ENCODE results near the gene NUDT8. TPM values are rescaled to one million over a fixed set of nuclear protein-coding genes. Genes with fewer than 3 reads are reported as not detected.

Gene NUDT8
- total RNA-seq, 1 experiment from 2014 or later: 18.1 TPM

GRCh38 chr11:67635231-67635521, 5.4 kb upstream of the NUDT8 start:
- intact Hi-C loops (cut with micrococcal nuclease; ENCODE audit: unreplicated experiment): no loop called here
- Histone ChIP-seq H3K4me1 (peaks cover 13% of the 10 kb centered on the region), H3K27me3 (replicated peaks; ENCODE audit: control insufficient read depth, insufficient read depth, low read length) (no peaks in the 10 kb centered on the region), H3K9me3 (no peaks in the 10 kb centered on the region), H3K4me3 (ENCODE audit: low read depth, low read length) (no peak overlapping the region), H3K36me3 (ENCODE audit: control insufficient read depth, insufficient read depth, low read length) (no peaks in the 10 kb centered on the region)
- no peak for TF ChIP-seq CTCF (IDR thresholded peaks at IDR 0.05; ENCODE audit: insufficient read depth in 1 of 2, low read depth in 1 of 2, low read length in 1 of 2, severe bottlenecking in 1 of 2, unreplicated experiment in 1 of 2)
- no peak for DNase-seq
- H3K4me3 Mint-ChIP-seq (ENCODE audit: unreplicated experiment): no peak overlapping the region
- ChIA-PET CTCF (no interaction called here), POLR2A (no interaction called here)
- H3K27ac Mint-ChIP-seq (ENCODE audit: unreplicated experiment): no peak overlapping the region
- H3K36me3 Mint-ChIP-seq (ENCODE audit: insufficient read depth, unreplicated experiment): peaks cover 14% of the 10 kb centered on the region
- no peaks in the 10 kb centered on the region for H3K27me3 Mint-ChIP-seq (ENCODE audit: insufficient read depth, unreplicated experiment)
- peaks cover 7% of the 10 kb centered on the region for H3K4me1 Mint-ChIP-seq (ENCODE audit: low read depth, unreplicated experiment)
- H3K9me3 Mint-ChIP-seq (ENCODE audit: unreplicated experiment): no peaks in the 10 kb centered on the region
- BruUV-seq (replicated peaks): no TSS peak

GRCh38 chr11:67634366-67635230, 4.9 kb upstream of the NUDT8 start:
- H3K4me3 ChIP-seq (ENCODE audit: low read depth, low read length): no peak overlapping the region
- H3K27ac Mint-ChIP-seq (ENCODE audit: unreplicated experiment): no peak overlapping the region
- peaks cover 14% of the 10 kb centered on the region for H3K36me3 Mint-ChIP-seq (ENCODE audit: insufficient read depth, unreplicated experiment)
- peaks cover 7% of the 10 kb centered on the region for H3K4me1 Mint-ChIP-seq (ENCODE audit: low read depth, unreplicated experiment)
- H3K9me3 Mint-ChIP-seq (ENCODE audit: unreplicated experiment): no peaks in the 10 kb centered on the region
- CTCF ChIA-PET: interaction anchor here (1.0 kb wide), 1 partner anchor 17 kb away, joined by 5 read pairs; no protein-coding TSS in a partner anchor
- intact Hi-C loops (cut with micrococcal nuclease; ENCODE audit: unreplicated experiment): no loop called here
- H3K4me1 ChIP-seq: peaks cover 11% of the 10 kb centered on the region
- POLR2A ChIA-PET: no interaction called here
- H3K27me3 Mint-ChIP-seq (ENCODE audit: insufficient read depth, unreplicated experiment): no peaks in the 10 kb centered on the region
- H3K4me3 Mint-ChIP-seq (ENCODE audit: unreplicated experiment): no peak overlapping the region
- TF ChIP-seq CTCF (IDR thresholded peaks at IDR 0.05; ENCODE audit: insufficient read depth in 1 of 2, low read depth in 1 of 2, low read length in 1 of 2, severe bottlenecking in 1 of 2, unreplicated experiment in 1 of 2): no peak
- DNase-seq: peak in 1 of 2 experiments; percentile 42
- H3K36me3 ChIP-seq (ENCODE audit: control insufficient read depth, insufficient read depth, low read length): no peaks in the 10 kb centered on the region
- BruUV-seq (replicated peaks): no TSS peak
- H3K27me3 ChIP-seq (replicated peaks; ENCODE audit: control insufficient read depth, insufficient read depth, low read length): no peaks in the 10 kb centered on the region
- no peaks in the 10 kb centered on the region for H3K9me3 ChIP-seq

- Histone ChIP-seq H3K4me1 (peaks cover 11% of the 10 kb centered on the region), H3K9me3 (no peaks in the 10 kb centered on the region), H3K4me3 (ENCODE audit: low read depth, low read length) (no peak overlapping the region), H3K36me3 (ENCODE audit: control insufficient read depth, insufficient read depth, low read length) (no peaks in the 10 kb centered on the region), H3K27me3 (replicated peaks; ENCODE audit: control insufficient read depth, insufficient read depth, low read length) (no peaks in the 10 kb centered on the region)
- DNase-seq: peak in 1 of 2 experiments; percentile 39
- POLR2A ChIA-PET: no interaction called here
- no peak overlapping the region for H3K4me3 Mint-ChIP-seq (ENCODE audit: unreplicated experiment)
- H3K27ac Mint-ChIP-seq (ENCODE audit: unreplicated experiment): no peak overlapping the region
- CTCF ChIA-PET: interaction anchor here (1.0 kb wide), 1 partner anchor 17 kb away, joined by 5 read pairs; no protein-coding TSS in a partner anchor
- H3K27me3 Mint-ChIP-seq (ENCODE audit: insufficient read depth, unreplicated experiment): no peaks in the 10 kb centered on the region
- H3K4me1 Mint-ChIP-seq (ENCODE audit: low read depth, unreplicated experiment): peaks cover 7% of the 10 kb centered on the region
- intact Hi-C loops (cut with micrococcal nuclease; ENCODE audit: unreplicated experiment): no loop called here
- BruUV-seq (replicated peaks): no TSS peak
- no peak for TF ChIP-seq CTCF (IDR thresholded peaks at IDR 0.05; ENCODE audit: insufficient read depth in 1 of 2, low read depth in 1 of 2, low read length in 1 of 2, severe bottlenecking in 1 of 2, unreplicated experiment in 1 of 2)
- H3K36me3 Mint-ChIP-seq (ENCODE audit: insufficient read depth, unreplicated experiment): peaks cover 19% of the 10 kb centered on the region
- H3K9me3 Mint-ChIP-seq (ENCODE audit: unreplicated experiment): no peaks in the 10 kb centered on the region
These were observed 4.1 kb upstream of the NUDT8 start for GRCh38 chr11:67633758-67634365.
